HG02943 (cell line): ENCODE measurements around the gene CYP4F22.
"Not testable (repeated sequence)": the region's sequence is repeated elsewhere in the genome, so short reads cannot be mapped to it uniquely, and the experiment has no call there.

ENCODE experiments used
- ATAC-seq: cut with Tn5 transposase; IDR thresholded peaks from one replicate; pipeline ENCODE4 v1.9.1; 2021; ENCODE audit warnings: mild to moderate bottlenecking, low read depth, moderate library complexity; ENCODE audit not compliant: unreplicated experiment

Gene CYP4F22

GRCh38 chr19:15508035-15508710 lies at the start of gene CYP4F22:
TSS of gene CYP4F22 (plus strand) at chr19:15508525. CDS start at chr19:15525337, 16,812 bp downstream.
- ATAC-seq = no peak

- ATAC-seq = no peak
Observed at GRCh38 chr19:15461694-15462093, 46.6 kb upstream of the CYP4F22 start.

GRCh38 chr19:15463861-15464371 lies 44.4 kb upstream of the CYP4F22 start:
- ATAC-seq = no peak

- ATAC-seq = no peak
Observed at GRCh38 chr19:15464394-15465385, 43.6 kb upstream of the CYP4F22 start, which contains the start of gene RASAL3. TSS of gene RASAL3 (minus strand) at chr19:15464544. CDS start at chr19:15464358, 186 bp downstream.

GRCh38 chr19:15466851-15467733 lies 41.2 kb upstream of the CYP4F22 start:
- no peak for ATAC-seq

GRCh38 chr19:15467734-15468214 lies 40.6 kb upstream of the CYP4F22 start:
- no peak for ATAC-seq

GRCh38 chr19:15468675-15469512 lies 39.4 kb upstream of the CYP4F22 start:
- ATAC-seq = no peak

- ATAC-seq = no peak
Observed at GRCh38 chr19:15469513-15470297, 38.6 kb upstream of the CYP4F22 start.

- no peak for ATAC-seq
Observed at GRCh38 chr19:15471639-15472101, 36.7 kb upstream of the CYP4F22 start.

- not testable (repeated sequence) for ATAC-seq
Observed at GRCh38 chr19:15473821-15474220, 34.5 kb upstream of the CYP4F22 start.

GRCh38 chr19:15475169-15475568 lies 33.2 kb upstream of the CYP4F22 start:
- ATAC-seq = no peak

GRCh38 chr19:15475611-15476010 lies 32.7 kb upstream of the CYP4F22 start:
- no peak for ATAC-seq

GRCh38 chr19:15476325-15476724 lies 32.0 kb upstream of the CYP4F22 start:
- no peak for ATAC-seq

- no peak for ATAC-seq
Observed at GRCh38 chr19:15479391-15480345, 28.7 kb upstream of the CYP4F22 start, which contains the start of gene PGLYRP2. TSS of gene PGLYRP2 (minus strand) at chr19:15479501. CDS start at chr19:15479371, 130 bp downstream.

- not testable (repeated sequence) for ATAC-seq
Observed at GRCh38 chr19:15480996-15481395, 27.3 kb upstream of the CYP4F22 start.

GRCh38 chr19:15485768-15486167 lies 22.6 kb upstream of the CYP4F22 start:
- not testable (repeated sequence) for ATAC-seq

GRCh38 chr19:15487038-15487437 lies 21.3 kb upstream of the CYP4F22 start:
- ATAC-seq = no peak
